GM12865 (cell line): Measurements from ENCODE around the gene RPGR.

Source experiments
- DNase-seq: peaks from one replicate; pipeline ENCODE4 v3.0.0; 2010; ENCODE audit warnings: low read depth
- H3K4me3 ChIP-seq: 2 replicates; pipeline ENCODE4 v1.5.1; 2011; ENCODE audit warnings: mild to moderate bottlenecking, low read depth, low read length, control low read depth
- TF ChIP-seq, protein P1 (sequence below): IDR thresholded peaks from 2 replicates; pipeline ENCODE4 v1.5.1; 2011; ENCODE audit warnings: low read length, control low read depth, low read depth, inconsistent platforms; ENCODE audit not compliant: insufficient read depth; ENCODE audit errors: missing control alignments

The RPGR gene

DNA sequence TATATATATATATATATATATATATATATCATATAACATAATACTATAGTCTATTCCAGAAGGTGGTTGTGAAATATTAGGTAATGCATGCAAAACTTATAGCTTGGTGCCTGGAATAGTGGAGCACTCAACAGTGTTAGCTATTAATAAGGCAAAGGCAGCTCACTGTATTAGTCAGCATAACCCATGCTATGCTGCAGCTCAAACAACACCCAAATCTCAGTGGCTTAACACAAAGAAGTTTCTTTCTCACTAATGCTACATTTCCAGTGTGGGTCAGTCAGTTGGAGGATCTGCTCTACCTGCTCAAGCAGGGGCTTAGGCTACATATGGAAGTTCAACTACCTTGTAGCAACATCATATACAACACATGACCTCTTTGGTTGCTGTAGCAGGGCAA lies 5.2 kb upstream of the RPGR start:
- TF ChIP-seq, protein P1, sequence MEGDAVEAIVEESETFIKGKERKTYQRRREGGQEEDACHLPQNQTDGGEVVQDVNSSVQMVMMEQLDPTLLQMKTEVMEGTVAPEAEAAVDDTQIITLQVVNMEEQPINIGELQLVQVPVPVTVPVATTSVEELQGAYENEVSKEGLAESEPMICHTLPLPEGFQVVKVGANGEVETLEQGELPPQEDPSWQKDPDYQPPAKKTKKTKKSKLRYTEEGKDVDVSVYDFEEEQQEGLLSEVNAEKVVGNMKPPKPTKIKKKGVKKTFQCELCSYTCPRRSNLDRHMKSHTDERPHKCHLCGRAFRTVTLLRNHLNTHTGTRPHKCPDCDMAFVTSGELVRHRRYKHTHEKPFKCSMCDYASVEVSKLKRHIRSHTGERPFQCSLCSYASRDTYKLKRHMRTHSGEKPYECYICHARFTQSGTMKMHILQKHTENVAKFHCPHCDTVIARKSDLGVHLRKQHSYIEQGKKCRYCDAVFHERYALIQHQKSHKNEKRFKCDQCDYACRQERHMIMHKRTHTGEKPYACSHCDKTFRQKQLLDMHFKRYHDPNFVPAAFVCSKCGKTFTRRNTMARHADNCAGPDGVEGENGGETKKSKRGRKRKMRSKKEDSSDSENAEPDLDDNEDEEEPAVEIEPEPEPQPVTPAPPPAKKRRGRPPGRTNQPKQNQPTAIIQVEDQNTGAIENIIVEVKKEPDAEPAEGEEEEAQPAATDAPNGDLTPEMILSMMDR = no peak
- DNase-seq = peak; percentile 64

DNA sequence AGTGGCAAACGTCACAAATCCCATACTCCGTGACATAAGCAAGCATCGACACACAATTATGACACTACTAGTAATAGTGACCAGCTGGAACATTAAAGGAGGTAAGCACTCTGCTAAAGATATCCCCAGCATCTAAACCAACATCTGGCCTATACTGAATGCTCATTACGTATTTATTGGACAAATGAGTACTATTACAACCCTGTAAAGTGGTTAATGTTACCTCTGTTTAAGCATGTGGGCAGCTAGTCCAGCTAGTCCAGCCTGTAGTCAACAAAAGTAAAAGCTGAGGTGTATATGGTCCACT lies 419 bp upstream of the RPGR start:
- H3K4me3 ChIP-seq = no peak overlapping the region
- no peak for DNase-seq
- TF ChIP-seq, protein P1 = no peak

More for the DNA sequence above, 5.2 kb upstream of the RPGR start:
- no peak overlapping the region for H3K4me3 ChIP-seq

DNA sequence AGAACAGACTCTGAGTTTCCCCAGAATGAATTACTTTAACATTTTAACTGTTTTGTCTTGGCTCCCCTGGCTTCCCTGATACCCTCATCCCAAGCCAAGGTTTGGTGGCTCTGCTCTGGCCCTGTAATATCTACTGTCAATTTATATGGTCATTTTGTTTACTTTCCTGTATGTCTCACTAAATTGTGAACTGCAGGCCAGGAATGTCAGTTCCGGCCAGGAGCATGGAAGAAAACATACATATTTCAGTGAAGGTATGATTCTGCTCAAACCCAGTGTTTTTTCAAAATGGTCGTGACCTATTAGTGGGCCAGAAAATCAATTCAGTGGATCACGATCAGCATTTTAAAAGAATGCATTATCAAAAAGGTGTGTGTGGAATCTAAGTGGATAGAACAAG lies 1.2 kb downstream of the RPGR start:
- DNase-seq = no peak
- peak overlapping the region; percentile 73 for H3K4me3 ChIP-seq
- TF ChIP-seq, protein P1 = no peak

DNA sequence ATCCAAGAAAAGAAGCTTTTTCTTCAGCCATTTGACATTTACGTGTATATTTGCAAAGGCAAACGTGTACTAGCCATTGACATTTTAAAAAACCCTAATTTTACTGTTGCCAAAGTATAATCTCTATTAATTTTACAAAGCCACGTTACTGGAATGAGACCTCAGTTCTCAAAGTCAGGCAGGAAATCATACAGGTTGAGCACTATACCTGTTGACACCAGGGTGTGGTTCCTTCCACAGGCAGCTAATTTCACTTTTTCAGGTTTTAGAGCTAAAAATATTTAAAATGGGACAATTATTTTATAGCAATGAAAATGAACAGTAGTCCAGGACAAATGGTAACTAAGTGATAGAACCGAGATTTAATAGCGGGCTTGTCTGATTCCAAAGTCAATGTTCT lies 6.5 kb downstream of the RPGR start:
- no peak overlapping the region for H3K4me3 ChIP-seq
- TF ChIP-seq, protein P1 = no peak
- DNase-seq = no peak

DNA sequence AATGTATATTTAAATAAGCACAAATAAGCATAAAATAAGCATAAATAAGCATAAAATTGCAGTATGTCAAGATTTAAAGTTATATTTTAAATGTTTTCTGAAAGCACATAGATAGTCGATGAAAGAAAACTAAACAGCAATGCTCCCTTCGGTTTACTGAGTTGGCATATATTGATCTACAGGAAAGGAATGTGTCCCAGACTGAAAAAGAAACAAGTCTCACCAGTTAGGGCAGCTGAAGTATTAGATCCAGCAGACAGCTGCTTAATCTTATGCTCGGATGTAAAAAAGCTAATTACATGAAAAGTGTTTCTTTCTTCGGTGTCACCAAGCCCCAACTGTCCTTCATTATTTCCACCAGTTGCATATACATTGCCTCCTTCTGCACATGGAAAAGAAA lies 8.7 kb downstream of the RPGR start:
- H3K4me3 ChIP-seq = no peak overlapping the region
- DNase-seq = no peak
- TF ChIP-seq, protein P1 = no peak

DNA sequence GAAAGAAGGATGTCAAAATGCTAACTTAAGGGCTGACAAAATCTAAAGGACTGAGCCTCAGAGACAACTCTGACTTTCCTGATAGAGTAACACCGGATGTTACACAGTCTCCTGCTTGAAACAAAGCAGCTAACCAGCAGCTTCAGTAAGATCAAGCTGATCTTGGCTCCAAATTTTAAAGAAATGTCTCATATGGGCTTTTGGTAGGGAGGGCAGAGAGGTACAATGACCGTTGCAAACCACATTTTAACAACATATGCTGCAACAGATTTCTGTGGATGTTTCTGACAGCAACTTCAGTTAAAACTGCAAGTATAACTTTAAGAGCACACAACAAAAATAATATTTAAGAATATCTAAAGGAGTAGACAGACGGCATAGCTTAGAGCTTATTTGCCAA lies 9.1 kb downstream of the RPGR start:
- DNase-seq = no peak
- TF ChIP-seq, protein P1 = no peak
- no peak overlapping the region for H3K4me3 ChIP-seq

DNA sequence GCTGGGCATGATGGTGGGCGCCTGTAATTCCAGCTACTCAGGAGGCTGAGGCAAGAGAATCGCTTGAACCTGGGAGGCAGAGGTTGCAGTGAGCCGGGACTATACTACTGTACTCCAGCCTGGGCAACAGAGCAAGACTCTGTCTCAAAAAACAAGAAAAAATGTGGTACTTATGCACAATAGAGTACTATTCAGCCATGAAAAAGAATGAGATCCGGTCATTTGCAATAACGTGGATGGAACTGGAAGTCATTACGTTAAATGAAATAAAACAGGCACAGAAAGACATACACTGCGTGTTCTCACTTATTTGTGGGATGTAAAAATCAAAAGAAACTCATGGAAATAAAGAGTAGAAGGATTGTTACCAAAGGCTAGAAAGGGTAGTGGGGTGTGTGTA lies 12.1 kb downstream of the RPGR start:
- no peak overlapping the region for H3K4me3 ChIP-seq
- no peak for DNase-seq
- TF ChIP-seq, protein P1 = no peak
